ENCODE data around the gene RNF43. TPM values are rescaled to one million over a fixed set of nuclear protein-coding genes. Genes with fewer than 3 reads are reported as not detected.

RNF43 gene
- total RNA-seq, 1 experiment from 2014 or later: 2.9 TPM

DNA sequence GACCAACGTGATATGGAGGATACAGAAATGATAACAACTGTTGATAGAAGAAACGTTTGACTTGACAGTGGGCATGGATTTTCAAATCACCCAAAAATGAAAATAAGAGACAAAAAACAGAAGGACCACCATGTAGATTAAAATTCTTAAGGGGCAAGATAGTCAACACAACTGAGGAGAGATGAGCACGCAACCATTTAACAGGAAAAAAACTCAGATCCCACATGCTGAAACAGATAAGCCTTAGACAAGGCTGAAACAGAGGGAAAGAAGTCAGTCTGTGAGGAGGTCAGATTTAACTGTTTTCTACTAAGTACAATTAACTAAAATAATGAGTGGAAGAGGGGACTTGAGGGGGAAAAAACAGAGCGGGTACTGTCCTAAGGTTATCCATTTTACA, 21.2 kb downstream of the RNF43 start:
- Mint-ChIP-seq H3K4me1 (ENCODE audit: low read depth, unreplicated experiment) (peaks cover 28% of the 10 kb centered on the region), H3K27ac (ENCODE audit: unreplicated experiment) (no peak overlapping the region), H3K27me3 (ENCODE audit: unreplicated experiment) (no peaks in the 10 kb centered on the region), H3K9me3 (ENCODE audit: low read depth, unreplicated experiment) (no peaks in the 10 kb centered on the region), H3K36me3 (ENCODE audit: insufficient read depth, unreplicated experiment) (no peaks in the 10 kb centered on the region), H3K4me3 (ENCODE audit: low read depth, unreplicated experiment) (no peak overlapping the region)
- no TSS peak for BruUV-seq (replicated peaks)
- TF ChIP-seq CTCF (IDR thresholded peaks at IDR 0.05; ENCODE audit: unreplicated experiment): no peak
- DNase-seq: no peak
- CTCF ChIA-PET: no interaction called here
- intact Hi-C loops (cut with micrococcal nuclease; ENCODE audit: unreplicated experiment): no loop called here

DNA sequence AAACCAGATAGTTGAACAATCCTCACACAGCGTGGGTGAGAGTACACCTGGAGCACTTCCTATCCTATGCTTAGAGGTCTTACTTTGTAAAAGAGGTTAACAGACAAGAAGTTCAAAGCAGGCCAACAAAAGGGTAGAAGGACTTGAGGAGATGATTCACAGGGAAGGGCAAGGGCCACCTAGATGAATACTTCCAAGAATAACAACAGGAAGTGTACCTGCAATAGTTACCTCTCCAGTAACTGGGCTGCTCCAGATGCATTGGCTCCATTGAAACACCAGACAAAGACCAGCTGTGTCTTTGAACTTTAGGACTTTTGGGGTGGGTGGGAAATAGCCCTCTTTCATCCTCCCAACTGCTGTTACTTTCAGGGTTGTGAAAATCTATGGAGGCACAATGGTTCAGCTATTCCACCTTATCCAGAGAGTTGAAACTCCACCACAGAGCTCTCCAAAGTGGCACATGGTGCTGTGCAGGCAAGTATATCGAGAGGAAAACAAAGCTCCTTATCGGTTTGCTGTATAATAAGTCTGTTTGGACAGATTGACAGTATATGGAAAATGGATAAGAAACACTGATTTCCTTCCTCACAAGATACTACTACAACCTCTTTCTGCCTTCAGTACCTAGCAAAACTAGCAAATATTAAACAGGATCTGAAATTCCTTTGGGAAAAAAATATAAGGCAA, 22.7 kb downstream of the RNF43 start:
- DNase-seq: no peak
- Mint-ChIP-seq H3K4me1 (ENCODE audit: low read depth, unreplicated experiment) (peaks cover 32% of the 10 kb centered on the region), H3K27ac (ENCODE audit: unreplicated experiment) (no peak overlapping the region), H3K4me3 (ENCODE audit: low read depth, unreplicated experiment) (no peak overlapping the region), H3K9me3 (ENCODE audit: low read depth, unreplicated experiment) (no peaks in the 10 kb centered on the region), H3K27me3 (ENCODE audit: unreplicated experiment) (no peaks in the 10 kb centered on the region), H3K36me3 (ENCODE audit: insufficient read depth, unreplicated experiment) (no peaks in the 10 kb centered on the region)
- intact Hi-C loops (cut with micrococcal nuclease; ENCODE audit: unreplicated experiment): loop anchor here (5.0 kb wide), 1 partner anchor 42 kb away; the partner anchor contains the start of gene SUPT4H1
- TF ChIP-seq CTCF (IDR thresholded peaks at IDR 0.05; ENCODE audit: unreplicated experiment): no peak
- CTCF ChIA-PET: no interaction called here
- no TSS peak for BruUV-seq (replicated peaks)

DNA sequence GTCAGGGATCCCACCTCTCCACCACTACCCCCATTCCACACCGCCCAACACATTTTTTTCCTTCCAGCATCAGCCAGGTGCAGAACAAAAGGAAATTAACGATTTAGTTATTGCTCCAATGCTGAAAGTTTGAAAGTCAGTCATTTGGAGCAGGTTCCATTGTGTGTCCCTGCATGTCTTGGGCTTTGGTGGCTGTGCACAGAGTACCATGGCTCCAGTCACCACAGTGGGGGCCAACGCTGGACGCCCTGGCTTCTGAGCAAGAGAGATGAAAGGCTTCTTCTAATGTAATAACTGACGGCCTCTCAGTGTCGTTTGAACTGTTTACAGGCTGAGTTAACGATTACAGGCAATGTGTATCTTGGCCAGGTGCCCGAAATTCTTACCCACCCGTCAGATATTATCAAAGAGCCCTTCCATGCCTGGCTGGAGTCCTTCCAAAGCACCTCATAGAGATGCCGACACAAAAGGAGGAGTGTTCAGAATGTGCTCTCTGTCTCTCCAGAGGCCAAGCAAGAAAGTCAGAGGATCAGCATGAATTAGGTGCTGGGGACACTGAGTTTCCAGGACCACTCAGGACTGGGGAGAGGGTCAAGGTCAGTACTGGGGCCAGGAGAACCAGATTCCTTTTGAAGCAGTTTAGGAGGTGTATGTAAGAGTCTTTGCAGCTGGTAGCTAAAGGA, 25.9 kb downstream of the RNF43 start:
- TF ChIP-seq CTCF (IDR thresholded peaks at IDR 0.05; ENCODE audit: unreplicated experiment): no peak
- peaks cover 41% of the 10 kb centered on the region for H3K4me1 Mint-ChIP-seq (ENCODE audit: low read depth, unreplicated experiment)
- no peaks in the 10 kb centered on the region for H3K36me3 Mint-ChIP-seq (ENCODE audit: insufficient read depth, unreplicated experiment)
- peak; percentile 85 for DNase-seq
- H3K4me3 Mint-ChIP-seq (ENCODE audit: low read depth, unreplicated experiment): peak overlapping the region; percentile 13
- no peaks in the 10 kb centered on the region for H3K27me3 Mint-ChIP-seq (ENCODE audit: unreplicated experiment)
- no peaks in the 10 kb centered on the region for H3K9me3 Mint-ChIP-seq (ENCODE audit: low read depth, unreplicated experiment)
- no peak overlapping the region for H3K27ac Mint-ChIP-seq (ENCODE audit: unreplicated experiment)
- no TSS peak for BruUV-seq (replicated peaks)
- CTCF ChIA-PET: interaction anchor here (0.5 kb wide), 1 partner anchor 283 kb away, joined by 3 read pairs; no protein-coding TSS in a partner anchor
- intact Hi-C loops (cut with micrococcal nuclease; ENCODE audit: unreplicated experiment): loop anchor here (5.0 kb wide), 1 partner anchor 39 kb away; the partner anchor contains the start of gene SUPT4H1

DNA sequence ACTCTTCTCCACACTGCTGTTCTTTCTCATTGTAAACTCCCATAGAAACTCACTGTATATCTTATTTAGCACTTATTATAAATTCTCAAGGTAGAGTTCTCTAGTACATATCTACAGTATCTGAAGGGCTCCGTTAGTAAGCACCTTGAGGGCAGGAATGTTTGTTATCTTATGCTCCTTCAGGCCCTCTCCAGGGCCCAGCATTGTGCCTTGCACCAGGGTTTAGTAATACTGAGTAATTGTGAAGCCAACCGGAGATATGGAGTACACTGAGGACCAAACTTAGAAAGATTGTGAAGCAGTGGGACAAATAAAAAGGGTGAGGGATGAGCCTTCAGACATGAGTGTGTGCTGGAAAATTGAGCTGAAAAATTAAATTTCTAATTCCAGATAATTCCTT, 26.4 kb downstream of the RNF43 start:
- no TSS peak for BruUV-seq (replicated peaks)
- Mint-ChIP-seq H3K4me1 (ENCODE audit: low read depth, unreplicated experiment) (peaks cover 41% of the 10 kb centered on the region), H3K27ac (ENCODE audit: unreplicated experiment) (no peak overlapping the region), H3K27me3 (ENCODE audit: unreplicated experiment) (no peaks in the 10 kb centered on the region), H3K9me3 (ENCODE audit: low read depth, unreplicated experiment) (no peaks in the 10 kb centered on the region), H3K4me3 (ENCODE audit: low read depth, unreplicated experiment) (peak overlapping the region; percentile 13), H3K36me3 (ENCODE audit: insufficient read depth, unreplicated experiment) (no peaks in the 10 kb centered on the region)
- TF ChIP-seq CTCF (IDR thresholded peaks at IDR 0.05; ENCODE audit: unreplicated experiment): no peak
- DNase-seq: no peak
- CTCF ChIA-PET: no interaction called here
- intact Hi-C loops (cut with micrococcal nuclease; ENCODE audit: unreplicated experiment): loop anchor here (5.0 kb wide), 1 partner anchor 39 kb away; the partner anchor contains the start of gene SUPT4H1

All from Calu3 (cell line).